Smooth muscle cell (in vitro differentiated cells): Measurements from ENCODE around the gene KIF12. TPM values are rescaled to one million over a fixed set of nuclear protein-coding genes. Genes with fewer than 3 reads are reported as not detected.

ENCODE experiments used
- DNase-seq: peaks from one replicate; lab custom pipeline; 2025; ENCODE audit not compliant: unreplicated experiment; lab: John Stamatoyannopoulos, UW
- H2AFZ ChIP-seq: fragments of 200-600 bp; sonication (generic); 2 replicates; pipeline ENCODE4 v1.6.0; 2016; ENCODE audit warnings: antibody characterized with exemption, low read depth, mild to moderate bottlenecking
- H3F3A ChIP-seq: fragments of 200-600 bp; sonication (generic); 2 replicates; pipeline ENCODE4 v1.6.0; 2017; ENCODE audit warnings: antibody characterized with exemption, low read depth
- H3K27ac ChIP-seq: fragments of 200-600 bp; sonication (generic); 2 replicates; pipeline ENCODE4 v1.5.1; 2016; ENCODE audit warnings: low read depth, mild to moderate bottlenecking
- H3K27me3 ChIP-seq: fragments of 200-600 bp; sonication (generic); 2 replicates; pipeline ENCODE4 v1.6.1; 2016; ENCODE audit warnings: low read depth, mild to moderate bottlenecking
- H3K36me3 ChIP-seq: fragments of 200-600 bp; sonication (generic); 2 replicates; pipeline ENCODE4 v1.5.1; 2016; ENCODE audit warnings: low read depth
- H3K4me1 ChIP-seq: fragments of 200-600 bp; sonication (generic); 2 replicates; pipeline ENCODE4 v1.5.1; 2016; ENCODE audit warnings: low read depth
- H3K4me2 ChIP-seq: fragments of 200-600 bp; sonication (generic); 2 replicates; pipeline ENCODE4 v1.6.0; 2016; ENCODE audit warnings: mild to moderate bottlenecking
- H3K4me3 ChIP-seq: fragments of 200-600 bp; sonication (generic); 2 replicates; pipeline ENCODE4 v1.5.1; 2016; ENCODE audit warnings: mild to moderate bottlenecking
- H3K79me2 ChIP-seq: fragments of 200-600 bp; sonication (generic); 2 replicates; pipeline ENCODE4 v1.6.0; 2016; ENCODE audit warnings: low read depth, mild to moderate bottlenecking
- H3K9ac ChIP-seq: fragments of 200-600 bp; sonication (generic); 2 replicates; pipeline ENCODE4 v1.6.0; 2016; ENCODE audit warnings: low read depth
- H3K9me3 ChIP-seq: fragments of 200-600 bp; sonication (generic); replicated peaks from 2 replicates; pipeline ENCODE4 v1.5.1; 2016; ENCODE audit warnings: low read depth
- H4K20me1 ChIP-seq: fragments of 200-600 bp; sonication (generic); 2 replicates; pipeline ENCODE4 v1.6.0; 2016; ENCODE audit warnings: low read depth
- WGBS: methylation state at CpG from one replicate; pipeline ENCODE4 v1.1.7; 2016; ENCODE audit warnings: low lambda C conversion rate; 5-methylcytosine and 5-hydroxymethylcytosine counted together
- polyA plus RNA-seq: library from polyadenylated mRNA; unstranded; fragments of >200 nt; fragmentation: Nextera tagmentation; extraction: Ambion mirVana; gene quantifications from 2 replicates; pipeline ENCODE4 v1.2.1, GENCODE V29; 2016
- total RNA-seq: library from RNA; depleted of rRNA; stranded (reverse); fragments of >200 nt; gene quantifications from 2 replicates; pipeline ENCODE4 v1.2.3, GENCODE V29; 2014
- TF ChIP-seq, protein P1 (sequence below): fragments of 200-600 bp; sonication (generic); IDR thresholded peaks from 2 replicates; pipeline ENCODE4 v1.5.1; 2017; ENCODE audit warnings: borderline replicate concordance, mild to moderate bottlenecking, antibody characterized with exemption; ENCODE audit not compliant: insufficient read depth, poor library complexity, severe bottlenecking

Gene KIF12
- total and polyA plus RNA-seq, 2 experiments from 2014 or later: not detected

DNA sequence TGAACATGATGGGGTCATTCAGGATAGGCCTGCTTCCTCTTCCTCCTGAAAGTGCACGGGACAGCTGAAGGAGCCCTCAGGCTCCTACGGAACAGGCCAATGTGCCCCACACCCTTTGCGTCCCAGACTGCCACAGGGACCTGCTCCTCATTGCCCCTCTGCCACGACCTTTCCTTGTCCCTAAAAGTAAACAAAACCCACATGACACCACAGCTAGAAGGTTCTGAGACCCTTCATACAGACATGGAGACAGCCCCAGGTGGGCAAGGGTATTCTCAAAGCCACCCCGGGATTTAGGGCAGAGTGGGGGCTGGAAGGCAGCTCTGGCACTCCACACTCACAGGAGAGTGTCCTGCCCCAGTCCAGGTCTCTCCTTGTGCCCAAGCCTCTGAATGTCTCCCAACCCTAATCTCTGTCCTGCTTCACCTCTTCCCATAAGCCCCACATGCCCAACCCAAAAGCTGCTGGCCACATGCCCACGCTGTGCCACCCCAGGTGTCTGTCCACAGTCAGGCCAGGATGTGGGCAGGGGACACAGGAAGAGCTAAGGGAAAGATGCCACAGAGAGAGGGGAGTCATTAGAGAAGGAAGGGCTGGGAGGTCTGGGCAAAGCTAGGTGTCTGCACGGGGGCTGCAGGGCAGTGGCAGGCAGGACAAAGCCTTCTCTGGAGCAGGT, 21.8 kb downstream of the KIF12 start:
- no peak overlapping the region for H3K9ac ChIP-seq
- H3K27ac ChIP-seq: no peak overlapping the region
- H3K4me1 ChIP-seq: no peaks in the 10 kb centered on the region
- no peaks in the 10 kb centered on the region for H3K79me2 ChIP-seq
- TF ChIP-seq, protein P1, sequence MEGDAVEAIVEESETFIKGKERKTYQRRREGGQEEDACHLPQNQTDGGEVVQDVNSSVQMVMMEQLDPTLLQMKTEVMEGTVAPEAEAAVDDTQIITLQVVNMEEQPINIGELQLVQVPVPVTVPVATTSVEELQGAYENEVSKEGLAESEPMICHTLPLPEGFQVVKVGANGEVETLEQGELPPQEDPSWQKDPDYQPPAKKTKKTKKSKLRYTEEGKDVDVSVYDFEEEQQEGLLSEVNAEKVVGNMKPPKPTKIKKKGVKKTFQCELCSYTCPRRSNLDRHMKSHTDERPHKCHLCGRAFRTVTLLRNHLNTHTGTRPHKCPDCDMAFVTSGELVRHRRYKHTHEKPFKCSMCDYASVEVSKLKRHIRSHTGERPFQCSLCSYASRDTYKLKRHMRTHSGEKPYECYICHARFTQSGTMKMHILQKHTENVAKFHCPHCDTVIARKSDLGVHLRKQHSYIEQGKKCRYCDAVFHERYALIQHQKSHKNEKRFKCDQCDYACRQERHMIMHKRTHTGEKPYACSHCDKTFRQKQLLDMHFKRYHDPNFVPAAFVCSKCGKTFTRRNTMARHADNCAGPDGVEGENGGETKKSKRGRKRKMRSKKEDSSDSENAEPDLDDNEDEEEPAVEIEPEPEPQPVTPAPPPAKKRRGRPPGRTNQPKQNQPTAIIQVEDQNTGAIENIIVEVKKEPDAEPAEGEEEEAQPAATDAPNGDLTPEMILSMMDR: no peak
- H3K4me2 ChIP-seq: no peak overlapping the region
- H3K9me3 ChIP-seq: no peaks in the 10 kb centered on the region
- DNase-seq: no peak
- 89% methylated on average over 7 of the region's 7 CpGs for WGBS
- no peak overlapping the region for H3K4me3 ChIP-seq
- no peaks in the 10 kb centered on the region for H3F3A ChIP-seq
- H3K27me3 ChIP-seq: peaks cover 29% of the 10 kb centered on the region
- H4K20me1 ChIP-seq: no peaks in the 10 kb centered on the region
- no peaks in the 10 kb centered on the region for H3K36me3 ChIP-seq
- no peak overlapping the region for H2AFZ ChIP-seq

DNA sequence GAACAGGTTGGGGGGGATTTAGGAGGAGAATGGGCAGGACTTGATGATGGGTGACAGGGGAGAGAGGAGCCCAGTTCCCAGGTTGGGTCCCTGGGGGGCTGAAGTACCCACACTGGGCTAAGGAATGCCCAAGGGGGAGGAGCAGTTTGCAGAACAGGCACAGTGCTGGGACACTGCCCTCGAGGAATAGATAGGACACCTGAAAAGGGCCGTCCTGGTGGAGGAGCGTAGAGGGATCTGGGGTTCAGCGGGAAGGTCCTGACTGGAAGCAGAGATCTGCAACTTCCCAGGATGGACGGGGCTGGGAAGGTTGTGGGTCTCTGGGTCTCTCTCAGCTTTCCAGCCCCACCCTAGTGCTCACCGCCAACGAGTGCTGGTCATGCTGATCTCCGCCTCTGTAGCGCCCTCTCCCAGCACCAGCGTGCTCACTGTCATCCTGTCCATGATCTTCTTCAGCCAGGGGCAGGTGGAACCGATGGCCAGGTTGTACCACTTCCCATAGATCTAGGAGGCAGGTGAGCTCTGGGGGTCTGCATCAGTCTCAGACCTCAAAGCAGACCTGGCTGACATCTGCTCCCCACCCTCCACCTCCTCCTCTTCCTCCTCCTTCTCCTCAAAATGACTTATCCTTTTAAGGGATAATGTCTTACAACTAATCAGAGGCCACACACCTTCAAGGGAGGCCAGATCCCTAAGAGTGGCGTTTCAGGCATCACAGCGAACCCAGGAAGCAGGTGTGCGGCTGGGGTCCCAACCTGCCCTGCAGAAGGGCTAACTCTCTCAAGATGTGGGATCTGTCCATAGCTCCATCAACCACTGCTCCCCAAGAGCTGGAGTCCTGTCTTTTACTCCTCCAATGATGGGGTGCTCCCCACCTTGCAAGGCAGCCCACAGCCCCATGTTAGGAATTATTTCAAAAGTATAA, 22.6 kb downstream of the KIF12 start:
- Histone ChIP-seq H3K27me3 (peaks cover 29% of the 10 kb centered on the region), H3K4me1 (no peaks in the 10 kb centered on the region), H3K4me3 (no peak overlapping the region), H3K4me2 (no peak overlapping the region), H3K36me3 (no peaks in the 10 kb centered on the region), H2AFZ (no peak overlapping the region), H3K9me3 (no peaks in the 10 kb centered on the region), H3K27ac (no peak overlapping the region), H3K79me2 (no peaks in the 10 kb centered on the region), H3K9ac (no peak overlapping the region), H3F3A (no peaks in the 10 kb centered on the region), H4K20me1 (no peaks in the 10 kb centered on the region)
- TF ChIP-seq, protein P1: no peak
- no peak for DNase-seq
- whole genome bisulfite sequencing: 82% methylated on average over 13 of the region's 14 CpGs

DNA sequence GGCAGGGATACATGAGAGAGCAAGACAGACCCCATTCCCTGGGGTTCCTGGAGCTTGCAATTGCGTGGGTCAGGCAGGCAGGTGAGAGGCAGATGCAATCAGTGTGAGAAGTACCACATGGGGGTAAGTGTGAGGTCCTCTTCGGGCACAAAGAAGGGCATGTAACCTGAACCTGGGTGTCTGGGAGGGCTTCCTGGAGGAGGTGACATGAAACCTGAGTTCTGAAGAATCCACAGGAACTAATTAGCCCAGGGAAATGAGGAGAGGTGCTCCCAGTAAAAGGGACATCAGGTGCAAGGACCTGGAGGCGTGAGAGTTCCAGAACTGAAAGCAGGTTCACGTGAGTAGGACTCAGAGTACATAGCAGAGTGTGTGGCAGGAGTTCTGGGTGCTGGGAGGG, 23.5 kb downstream of the KIF12 start:
- Histone ChIP-seq H3K36me3 (no peaks in the 10 kb centered on the region), H3K9ac (no peak overlapping the region), H3K27ac (no peak overlapping the region), H3K4me1 (no peaks in the 10 kb centered on the region), H3K9me3 (no peaks in the 10 kb centered on the region), H3K27me3 (peaks cover 29% of the 10 kb centered on the region), H4K20me1 (no peaks in the 10 kb centered on the region), H2AFZ (no peak overlapping the region), H3K79me2 (no peaks in the 10 kb centered on the region), H3F3A (no peaks in the 10 kb centered on the region), H3K4me3 (no peak overlapping the region), H3K4me2 (no peak overlapping the region)
- no peak for DNase-seq
- TF ChIP-seq, protein P1: no peak
- 71% methylated on average over 4 of the region's 4 CpGs for WGBS
